ENCODE data around the gene ITPK1.

ITPK1 gene

GRCh38 chr14:92922155-92922735 lies 193.5 kb downstream of the ITPK1 start:
- DNase-seq (ENCODE audit: low spot score) = no peak

- no peak for DNase-seq (ENCODE audit: low spot score)
Measured at GRCh38 chr14:92920001-92920400, 195.7 kb downstream of the ITPK1 start.

- no peak for DNase-seq (ENCODE audit: low spot score)
Measured at GRCh38 chr14:92917956-92918355, 197.8 kb downstream of the ITPK1 start.

- DNase-seq (ENCODE audit: low spot score) = no peak
Measured at GRCh38 chr14:92917041-92917940, 198.4 kb downstream of the ITPK1 start.

- DNase-seq (ENCODE audit: low spot score) = no peak
Measured at GRCh38 chr14:92916201-92916600, 199.5 kb downstream of the ITPK1 start.

- no peak for DNase-seq (ENCODE audit: low spot score)
Measured at GRCh38 chr14:92914087-92914656, 201.6 kb downstream of the ITPK1 start.

- DNase-seq (ENCODE audit: low spot score) = no peak
Measured at GRCh38 chr14:92907316-92907911, 208.3 kb downstream of the ITPK1 start.

- DNase-seq (ENCODE audit: low spot score) = no peak
Measured at GRCh38 chr14:92906823-92907222, 208.9 kb downstream of the ITPK1 start.

GRCh38 chr14:92906420-92906819 lies 209.3 kb downstream of the ITPK1 start:
- DNase-seq (ENCODE audit: low spot score) = no peak

- DNase-seq (ENCODE audit: low spot score) = no peak
Measured at GRCh38 chr14:92905667-92906066, 210.1 kb downstream of the ITPK1 start.

- no peak for DNase-seq (ENCODE audit: low spot score)
Measured at GRCh38 chr14:92903359-92903758, 212.4 kb downstream of the ITPK1 start.

- DNase-seq (ENCODE audit: low spot score) = no peak
Measured at GRCh38 chr14:92902726-92903125, 213.0 kb downstream of the ITPK1 start.

- no peak for DNase-seq (ENCODE audit: low spot score)
Measured at GRCh38 chr14:92902191-92902590, 213.5 kb downstream of the ITPK1 start.

- no peak for DNase-seq (ENCODE audit: low spot score)
Measured at GRCh38 chr14:92900660-92901059, 215.1 kb downstream of the ITPK1 start.

- no peak for DNase-seq (ENCODE audit: low spot score)
Measured at GRCh38 chr14:92898566-92899131, 217.1 kb downstream of the ITPK1 start.

GRCh38 chr14:92897922-92898565 lies 217.7 kb downstream of the ITPK1 start:
- DNase-seq (ENCODE audit: low spot score) = no peak

- no peak for DNase-seq (ENCODE audit: low spot score)
Measured at GRCh38 chr14:92895352-92895878, 220.3 kb downstream of the ITPK1 start.

- no peak for DNase-seq (ENCODE audit: low spot score)
Measured at GRCh38 chr14:92892589-92892988, 223.1 kb downstream of the ITPK1 start.

- DNase-seq (ENCODE audit: low spot score) = no peak
Measured at GRCh38 chr14:92890830-92891588, 224.7 kb downstream of the ITPK1 start.

GRCh38 chr14:92888896-92889295 lies 226.8 kb downstream of the ITPK1 start:
- DNase-seq (ENCODE audit: low spot score) = no peak

- no peak for DNase-seq (ENCODE audit: low spot score)
Measured at GRCh38 chr14:92887157-92887556, 228.6 kb downstream of the ITPK1 start.

Data from hematopoietic multipotent progenitor cell treated with erythropoietin and hydrocortisone succinate and interleukin-3 and kit ligand, for 17 days (in vitro differentiated cells).